Activated T-helper 2 cell treated with anti-CD3 and anti-CD28 coated beads, Interferon-gamma antibody, Interleukin-2, Interleukin-4, amounts not matched to agents 10 μg/mL and 5 μg/mL and 100 μg/mL, durations not matched to agents 14 hours and 24 hours and 36 hours (primary cell): ENCODE measurements around the gene ANAPC1. TPM values are rescaled to one million over a fixed set of nuclear protein-coding genes. Genes with fewer than 3 reads are reported as not detected.
"Not testable (repeated sequence)": the region's sequence is repeated elsewhere in the genome, so short reads cannot be mapped to it uniquely, and the experiment has no call there.

Experiments used
- DNase-seq: peaks from one replicate; pipeline ENCODE4 v3.0.0; 2021; ENCODE audit warnings: low spot score
- H3K27ac Mint-ChIP-seq: one replicate; pipeline ENCODE4 v1.8.0; 2021; ENCODE audit warnings: mixed read lengths
- H3K27me3 Mint-ChIP-seq: one replicate; pipeline ENCODE4 v1.8.0; 2021; ENCODE audit warnings: low read depth, mixed read lengths
- H3K36me3 Mint-ChIP-seq: one replicate; pipeline ENCODE4 v1.8.0; 2021; ENCODE audit warnings: low read depth, mixed read lengths
- H3K4me1 Mint-ChIP-seq: one replicate; pipeline ENCODE4 v1.8.0; 2021; ENCODE audit warnings: low read depth, mixed read lengths
- H3K4me3 Mint-ChIP-seq: one replicate; pipeline ENCODE4 v1.8.0; 2021; ENCODE audit warnings: low read depth, mild to moderate bottlenecking, moderate library complexity, mixed read lengths
- H3K9me3 Mint-ChIP-seq: one replicate; pipeline ENCODE4 v1.8.0; 2021; ENCODE audit warnings: mixed read lengths
- intact Hi-C: fragments of 100-400 bp; cut with micrococcal nuclease; formaldehyde crosslinking; loops from one replicate; pipeline ENCODE4 v1.15.1; 2023
- total RNA-seq: library from RNA; stranded (reverse); gene quantifications from 2 replicates; pipeline ENCODE4 v1.2.3, GENCODE V29; 2022

Gene ANAPC1
- total RNA-seq, 1 donor from 2014 or later = 115 TPM

- H3K27ac Mint-ChIP-seq, H3K4me1 Mint-ChIP-seq, intact Hi-C loops, H3K36me3 Mint-ChIP-seq, DNase-seq, H3K27me3 Mint-ChIP-seq, H3K4me3 Mint-ChIP-seq, H3K9me3 Mint-ChIP-seq: not testable (repeated sequence)
These were observed 148.6 kb downstream of the ANAPC1 start for GRCh38 chr2:111735420-111735819.

GRCh38 chr2:111729812-111730458, 154.1 kb downstream of the ANAPC1 start:
- H3K9me3 Mint-ChIP-seq, H3K4me3 Mint-ChIP-seq, H3K27ac Mint-ChIP-seq, intact Hi-C loops, H3K36me3 Mint-ChIP-seq, H3K27me3 Mint-ChIP-seq, H3K4me1 Mint-ChIP-seq, DNase-seq: not testable (repeated sequence)

GRCh38 chr2:111727611-111728110, 156.3 kb downstream of the ANAPC1 start:
- intact Hi-C loops, DNase-seq, H3K4me1 Mint-ChIP-seq, H3K36me3 Mint-ChIP-seq, H3K27ac Mint-ChIP-seq, H3K27me3 Mint-ChIP-seq, H3K4me3 Mint-ChIP-seq, H3K9me3 Mint-ChIP-seq: not testable (repeated sequence)

- H3K4me1 Mint-ChIP-seq, H3K9me3 Mint-ChIP-seq, H3K36me3 Mint-ChIP-seq, H3K27me3 Mint-ChIP-seq, intact Hi-C loops, H3K4me3 Mint-ChIP-seq, H3K27ac Mint-ChIP-seq, DNase-seq: not testable (repeated sequence)
These were observed 158.3 kb downstream of the ANAPC1 start for GRCh38 chr2:111725742-111726141.

GRCh38 chr2:111719610-111720009, 164.4 kb downstream of the ANAPC1 start:
- H3K4me1 Mint-ChIP-seq, DNase-seq, intact Hi-C loops, H3K4me3 Mint-ChIP-seq, H3K9me3 Mint-ChIP-seq, H3K36me3 Mint-ChIP-seq, H3K27ac Mint-ChIP-seq: not testable (repeated sequence)
- peaks cover 17% of the 10 kb centered on the region for H3K27me3 Mint-ChIP-seq

Other genes starting within 250 kb of the ANAPC1 start
- 1.0 and 1.4 TPM in 2 replicates for gene MERTK, start 14.4 kb upstream of the ANAPC1 start, total RNA-seq
- gene TMEM87B, start 171.1 kb upstream of the ANAPC1 start, total RNA-seq = 15.8 and 16.5 TPM in 2 replicates